Heart left ventricle (tissue), 16 donors: Measurements from ENCODE around the gene AHCYL2. TPM values are rescaled to one million over a fixed set of nuclear protein-coding genes. Genes with fewer than 3 reads are reported as not detected.

Experiments used
- ATAC-seq, 4 donors: fragments of 200-7000 bp; cut with Tn5 transposase; one replicate each; pipeline ENCODE4 v1.9.1; 2020 to 2022; ENCODE audit warnings: moderate library complexity in 4 of 4, mild to moderate bottlenecking in 3 of 4, moderate number of reproducible peaks in 1 of 4
- DNase-seq, 5 donors: peaks; one replicate each; pipeline ENCODE4 v3.0.0-alpha.2; 2020
- H3K27ac ChIP-seq, 12 donors: fragments of 200-600 bp; sonication (generic) in 4 of 12; one replicate each; pipeline versions ENCODE4 v1.5.0 to v1.8.0; 2016 to 2022; ENCODE audit warnings: mild to moderate bottlenecking in 2 of 12
- H3K27me3 ChIP-seq, 9 donors: fragments of 200-600 bp; sonication (generic) in 2 of 9; one replicate each; pipeline versions ENCODE4 v1.5.1 to v1.8.0; 2016 to 2022; ENCODE audit warnings: mild to moderate bottlenecking in 3 of 9
- H3K36me3 ChIP-seq, 9 donors: fragments of 200-600 bp; sonication (generic) in 2 of 9; one replicate each; pipeline versions ENCODE4 v1.5.0 to v1.8.0; 2018 to 2022; ENCODE audit warnings: mild to moderate bottlenecking in 2 of 9
- H3K4me1 ChIP-seq, 12 donors: fragments of 200-600 bp; sonication (generic) in 4 of 12; one replicate each; pipeline versions ENCODE4 v1.5.0 to v1.8.0; 2016 to 2022; ENCODE audit warnings: mild to moderate bottlenecking in 3 of 12
- H3K4me3 ChIP-seq, 12 donors: fragments of 200-600 bp; sonication (generic) in 4 of 12; one replicate each; pipeline versions ENCODE4 v1.5.0 to v1.8.0; 2017 to 2022; ENCODE audit warnings: mild to moderate bottlenecking in 9 of 12, moderate library complexity in 4 of 12
- H3K9me3 ChIP-seq, 12 donors: fragments of 200-600 bp; sonication (generic) in 4 of 12; one replicate each; pipeline versions ENCODE4 v1.5.0 to v1.8.0; 2016 to 2022; ENCODE audit warnings: mild to moderate bottlenecking in 1 of 12
- POLR2A ChIP-seq, 2 donors: fragments of 450-650 bp; IDR thresholded peaks; one replicate each; pipeline ENCODE4 v1.6.1; 2017; ENCODE audit warnings: antibody characterized with exemption in 2 of 2, mild to moderate bottlenecking in 2 of 2, moderate library complexity in 2 of 2
- whole genome bisulfite sequencing, 4 donors: extraction: QIAGEN DNeasy Blood & Tissue Kit in 2 of 4; methylation state at CpG; one replicate each; pipeline versions ENCODE4 v1.1.5 to v1.1.7; 2013 to 2018; 5-methylcytosine and 5-hydroxymethylcytosine counted together
- intact Hi-C, 10 donors: fragments of 100-400 bp; cut with DNase I; formaldehyde crosslinking; loops; one replicate each; pipeline versions ENCODE4 v1.11.1 to v1.14.2; 2022
- polyA plus RNA-seq, 2 donors: library from polyadenylated mRNA; stranded (reverse); fragments of 200-250 nt; gene quantifications; one replicate each; pipeline ENCODE4 v1.2.3, GENCODE V29; 2013
- total RNA-seq, 9 donors: library from RNA; depleted of rRNA in 2 of 9; stranded (reverse); fragments of >200 nt in 2 of 9; fragmentation: NEBNext Ultra II Directional in 3 of 9; extraction: Animal tissue kit (Norgen Biotek cat#: 25700) in 3 of 9; gene quantifications; one replicate each; pipeline versions ENCODE4 v1.1.0 to v1.2.4, GENCODE V29; 2016 to 2023
- TF ChIP-seq, protein P1 (sequence below), 12 donors: fragments of 200-600 bp; sonication (generic) in 4 of 12; IDR thresholded peaks; one replicate each; pipeline versions ENCODE4 v1.5.0 to v1.8.0; 2018 to 2022; ENCODE audit warnings: antibody characterized with exemption in 12 of 12, mild to moderate bottlenecking in 5 of 12
- donor health status: ischemic (EF 13 %, LVEDD 7.1; RV severe dilation, severe dysfunction).
- donor health status: healthy with polysubstance abuse.
- donor health status: DM: no; HTN: yes; CAD: no.
- donor health status: DM: no; HTN: no; CAD: no.
- donor health status: ischemic (EF 25% LVEDD 6.9; RV normal size, moderate dysfunction).
- donor health status: ischemic (EF 25% LVEDD 5.7; RV mildly dilated, moderate dysfunction).
- donor health status: healthy.
- donor health status: DM: yes; HTN: yes; CAD: no.
- donor health status: ischemic (EF 35%, LVEDD 5.7; RV mildly dilated, moderate dysfunction).
- donor health status: nonischemic (EF 11% LVEDD 7.7; RV severe dilation, severe dysfunction).
- donor health status: DM: yes; HTN: yes; CAD: no.
- donor health status: PGD.
- donor health status: ischemic (EF 29% LVEDD 5.4; RV normal size, mild dysfunction).
- donor health status: nonischemic (EF 23%, LVEDD 6.1; RV moderate dilation, normal function).

Gene AHCYL2
- total and polyA plus RNA-seq, 11 donors = 1.3 to 7.6 (median 6.2) TPM

DNA sequence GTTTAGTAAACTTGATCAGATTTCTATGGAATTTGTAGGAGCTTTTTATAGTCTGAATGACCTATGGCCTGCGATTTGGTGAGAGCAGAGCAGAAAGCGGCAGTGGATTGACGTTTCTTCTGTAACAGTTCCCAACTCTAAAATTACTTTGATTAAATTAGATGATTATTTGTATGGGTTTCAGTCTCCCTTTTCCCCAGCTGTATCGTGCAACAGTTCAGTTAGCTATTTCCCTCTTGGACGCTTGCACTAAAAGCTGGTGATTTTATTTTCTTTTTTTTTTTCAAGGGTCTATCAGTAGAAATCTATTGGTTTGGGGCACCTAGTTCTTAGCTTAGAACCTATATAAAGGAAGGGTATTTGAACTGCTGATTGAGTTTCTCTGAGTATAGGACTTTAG is 6.8 kb downstream of the AHCYL2 start:
- ATAC-seq (no peak), DNase-seq (no peak)
- H3K27me3 ChIP-seq = no peaks in the 10 kb centered on the region
- no peak for TF ChIP-seq POLR2A (IDR thresholded peaks at IDR 0.05)
- TF ChIP-seq, protein P1, sequence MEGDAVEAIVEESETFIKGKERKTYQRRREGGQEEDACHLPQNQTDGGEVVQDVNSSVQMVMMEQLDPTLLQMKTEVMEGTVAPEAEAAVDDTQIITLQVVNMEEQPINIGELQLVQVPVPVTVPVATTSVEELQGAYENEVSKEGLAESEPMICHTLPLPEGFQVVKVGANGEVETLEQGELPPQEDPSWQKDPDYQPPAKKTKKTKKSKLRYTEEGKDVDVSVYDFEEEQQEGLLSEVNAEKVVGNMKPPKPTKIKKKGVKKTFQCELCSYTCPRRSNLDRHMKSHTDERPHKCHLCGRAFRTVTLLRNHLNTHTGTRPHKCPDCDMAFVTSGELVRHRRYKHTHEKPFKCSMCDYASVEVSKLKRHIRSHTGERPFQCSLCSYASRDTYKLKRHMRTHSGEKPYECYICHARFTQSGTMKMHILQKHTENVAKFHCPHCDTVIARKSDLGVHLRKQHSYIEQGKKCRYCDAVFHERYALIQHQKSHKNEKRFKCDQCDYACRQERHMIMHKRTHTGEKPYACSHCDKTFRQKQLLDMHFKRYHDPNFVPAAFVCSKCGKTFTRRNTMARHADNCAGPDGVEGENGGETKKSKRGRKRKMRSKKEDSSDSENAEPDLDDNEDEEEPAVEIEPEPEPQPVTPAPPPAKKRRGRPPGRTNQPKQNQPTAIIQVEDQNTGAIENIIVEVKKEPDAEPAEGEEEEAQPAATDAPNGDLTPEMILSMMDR (IDR thresholded peaks at IDR 0.05) = no peak
- no peaks in the 10 kb centered on the region for H3K36me3 ChIP-seq
- whole genome bisulfite sequencing, 4 donors = 46 to 86% (median 72%) methylated on average over 5 of the region's 5 CpGs
- intact Hi-C loops = no loop called here
- H3K4me3 ChIP-seq = no peak overlapping the region
- peaks cover 0 to 9% (median 0%) of the 10 kb centered on the region in 12 donors for H3K4me1 ChIP-seq
- no peak overlapping the region for H3K27ac ChIP-seq
- H3K9me3 ChIP-seq = no peaks in the 10 kb centered on the region

DNA sequence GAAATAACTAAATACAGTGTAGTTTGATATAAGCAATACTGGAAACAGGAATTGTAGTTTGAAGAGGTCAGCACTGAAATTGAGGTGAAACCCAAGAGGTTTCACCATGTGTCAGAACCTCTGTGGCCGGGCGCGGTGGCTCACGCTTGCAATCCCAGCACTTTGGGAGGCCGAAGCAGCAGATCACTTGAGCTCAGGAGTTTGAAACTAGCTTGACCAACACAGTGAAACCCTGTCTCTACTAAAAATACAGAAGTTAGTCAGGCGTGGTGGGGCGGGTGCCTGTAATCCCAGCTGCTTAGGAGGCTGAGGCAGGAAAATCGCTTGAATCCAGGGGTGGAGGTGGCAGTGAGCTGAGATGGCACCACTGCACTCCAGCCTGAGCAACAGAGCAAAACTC is 13.7 kb downstream of the AHCYL2 start:
- H3K36me3 ChIP-seq = no peaks in the 10 kb centered on the region
- H3K9me3 ChIP-seq = no peaks in the 10 kb centered on the region
- intact Hi-C loops = no loop called here
- H3K4me3 ChIP-seq = no peak overlapping the region
- TF ChIP-seq, protein P1 (IDR thresholded peaks at IDR 0.05) = no peak
- no peak for TF ChIP-seq POLR2A (IDR thresholded peaks at IDR 0.05)
- no peak overlapping the region for H3K27ac ChIP-seq
- DNase-seq (no peak), ATAC-seq (no peak)
- H3K4me1 ChIP-seq = no peaks in the 10 kb centered on the region
- WGBS, 4 donors = 94 to 98% (median 95%) methylated on average over 8 of the region's 8 CpGs
- H3K27me3 ChIP-seq = no peaks in the 10 kb centered on the region

DNA sequence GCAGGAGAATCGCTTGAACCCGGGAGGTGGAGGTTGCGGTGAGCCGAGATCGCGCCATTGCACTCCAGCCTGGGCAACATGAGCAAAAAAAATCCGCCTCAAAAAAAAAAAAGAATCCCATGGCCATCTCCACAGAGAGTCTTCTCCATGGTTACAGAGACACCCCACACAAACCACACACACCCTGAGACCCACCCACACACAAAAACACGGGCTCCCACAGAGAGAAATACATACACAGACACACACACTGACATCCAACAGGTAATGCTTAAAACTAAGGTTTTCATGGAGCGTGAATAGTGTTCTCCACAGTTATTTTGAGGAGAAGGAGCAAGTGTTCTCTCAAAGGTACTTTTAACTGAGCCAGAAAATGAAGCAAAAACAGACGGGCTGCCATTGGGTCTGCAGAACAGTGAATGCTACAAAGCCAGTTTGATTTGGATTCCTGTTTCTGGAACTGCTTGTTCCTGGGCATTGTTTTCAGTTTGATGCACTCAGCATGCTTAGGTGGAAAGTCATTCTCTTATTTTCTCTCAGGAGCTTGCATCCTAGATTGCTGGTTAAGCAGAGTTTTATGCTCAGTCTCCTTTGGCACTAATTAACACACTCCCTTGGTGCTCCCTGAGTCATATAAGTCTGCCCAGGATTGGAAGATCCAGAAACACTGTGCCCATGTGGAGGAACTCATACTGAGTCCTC is 15.4 kb downstream of the AHCYL2 start:
- TF ChIP-seq, protein P1 (IDR thresholded peaks at IDR 0.05) = no peak
- 89 to 96% (median 95%) methylated on average over 10 of the region's 10 CpGs for WGBS, 4 donors

DNA sequence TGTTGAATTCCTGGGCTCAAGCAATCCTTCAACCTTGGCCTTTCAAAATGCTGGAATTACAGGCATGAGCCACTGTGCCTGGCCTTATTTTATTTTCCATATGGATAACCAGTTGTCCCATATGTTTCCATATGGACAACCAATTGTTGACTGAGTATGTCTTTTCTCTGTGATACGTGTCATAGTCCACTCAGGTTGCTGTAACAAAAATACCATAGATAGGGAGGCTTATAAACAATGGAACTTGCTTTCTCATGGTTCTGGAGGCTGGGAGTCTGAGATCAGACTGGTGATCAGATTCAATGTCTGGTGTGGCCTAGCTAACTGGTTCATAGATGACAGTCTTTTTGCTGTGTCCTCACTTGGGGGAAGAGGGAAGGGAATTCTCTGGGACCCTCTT is 19.4 kb downstream of the AHCYL2 start:
- H3K9me3 ChIP-seq = peaks cover 0 to 9% (median 0%) of the 10 kb centered on the region in 12 donors
- H3K4me3 ChIP-seq = no peak overlapping the region
- no peak for ATAC-seq
- no peak overlapping the region for H3K27ac ChIP-seq
- no peak for DNase-seq
- no peaks in the 10 kb centered on the region for H3K27me3 ChIP-seq
- intact Hi-C loops = no loop called here
- H3K36me3 ChIP-seq = no peaks in the 10 kb centered on the region
- 96 to 100% (median 99%) methylated on average over 1 of the region's 1 CpG for WGBS, 4 donors
- H3K4me1 ChIP-seq = no peaks in the 10 kb centered on the region
- TF ChIP-seq POLR2A (IDR thresholded peaks at IDR 0.05) = no peak
- TF ChIP-seq, protein P1 (IDR thresholded peaks at IDR 0.05) = no peak

More for the DNA sequence above, 15.4 kb downstream of the AHCYL2 start:
- ATAC-seq (no peak), DNase-seq (no peak)
- Histone ChIP-seq H3K36me3 (no peaks in the 10 kb centered on the region), H3K9me3 (peaks cover 0 to 7% (median 0%) of the 10 kb centered on the region in 12 donors), H3K4me3 (no peak overlapping the region), H3K27ac (no peak overlapping the region), H3K4me1 (no peaks in the 10 kb centered on the region), H3K27me3 (no peaks in the 10 kb centered on the region)
- intact Hi-C loops = no loop called here
